HT1080 (cell line): ENCODE measurements around the gene CFHR1. TPM values are rescaled to one million over a fixed set of nuclear protein-coding genes. Genes with fewer than 3 reads are reported as not detected.
A peak's percentile ranks its signal among the peaks of the same experiment; 100 is the strongest.
"Not testable (repeated sequence)": the region's sequence is repeated elsewhere in the genome, so short reads cannot be mapped to it uniquely, and the experiment has no call there.

ENCODE experiments used
- DNase-seq: peaks from one replicate; pipeline ENCODE4 v3.0.0-alpha.2; 2015; ENCODE audit warnings: low read depth
- polyA plus RNA-seq, 2 experiments: library from polyadenylated mRNA; depleted of rRNA; stranded (reverse); fragments of >200 nt; gene quantifications; 2 replicates each; pipeline ENCODE4 v1.2.3, GENCODE V29; 2015
- total RNA-seq: library from RNA; depleted of rRNA; stranded (reverse); fragments of >200 nt; shearing (Covaris generic); gene quantifications from 2 replicates; pipeline ENCODE4 v1.2.3, GENCODE V29; 2014; rRNA removed

Gene CFHR1
- total RNA-seq, result not detected in 2 replicates
- not detected in 2 replicates for polyA plus RNA-seq (2015; cell fraction: cytosol; rRNA removed)
- not detected in 2 replicates for polyA plus RNA-seq (2015; cell fraction: nucleus; rRNA removed)

DNA sequence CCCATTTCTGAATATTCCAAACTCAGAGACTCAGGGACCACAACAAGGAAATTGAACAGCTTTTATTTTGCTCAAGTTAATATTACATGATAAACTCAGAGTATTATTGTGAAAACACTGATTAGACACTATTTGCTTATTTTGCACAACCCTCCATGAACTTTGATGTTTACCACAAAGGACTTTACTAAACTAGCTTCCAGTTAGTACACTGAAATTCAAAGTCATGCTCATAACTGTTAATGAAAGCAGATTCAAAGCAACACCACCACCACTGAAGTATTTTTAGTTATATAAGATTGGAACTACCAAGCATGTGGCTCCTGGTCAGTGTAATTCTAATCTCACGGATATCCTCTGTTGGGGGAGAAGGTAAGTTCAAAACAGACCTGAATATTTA lies at the start of gene CFHR1:
Gene CFHR1 (plus strand): TSS at position 201 of the 400 bp plus-strand sequence. CDS start 114 bp downstream, at position 315.
- not testable (repeated sequence) for DNase-seq

DNA sequence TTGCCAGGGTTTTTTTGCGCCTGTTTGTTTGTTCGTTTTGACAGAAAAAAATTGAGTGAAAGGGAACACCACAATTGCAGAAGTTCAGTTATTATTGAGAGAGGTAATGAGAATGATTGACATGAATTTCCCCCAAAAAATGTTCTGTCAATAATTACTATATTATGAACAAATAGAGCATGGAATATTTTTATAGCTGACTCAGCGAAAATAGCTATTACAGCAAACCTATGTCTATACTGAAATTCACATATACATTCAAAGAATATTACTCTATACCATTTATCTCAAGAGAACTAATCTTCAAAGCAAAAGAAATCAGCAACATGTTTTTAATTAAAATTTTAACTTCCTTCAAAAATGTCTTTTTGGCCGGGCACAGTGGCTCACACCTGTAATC lies 49.7 kb upstream of the CFHR1 start:
- DNase-seq, result not testable (repeated sequence)

DNA sequence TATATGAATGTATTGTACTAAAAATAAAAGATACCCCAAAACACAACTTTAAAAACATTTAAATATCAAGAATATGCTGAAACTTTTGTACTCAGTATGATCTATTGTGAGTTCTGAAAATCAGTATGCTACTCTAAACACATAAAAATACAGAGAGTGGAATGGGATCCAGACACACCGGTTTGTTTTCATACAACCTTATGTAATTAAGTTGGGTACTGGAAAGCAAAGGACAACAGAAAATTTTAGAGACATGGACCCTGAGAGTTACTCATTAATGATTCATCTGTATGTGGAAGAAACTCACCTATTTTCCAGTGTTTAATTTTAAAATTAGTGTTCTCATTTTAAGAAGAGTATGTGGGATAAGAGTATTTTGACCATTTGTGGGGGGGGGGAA lies 45.8 kb upstream of the CFHR1 start:
- DNase-seq, result no peak

DNA sequence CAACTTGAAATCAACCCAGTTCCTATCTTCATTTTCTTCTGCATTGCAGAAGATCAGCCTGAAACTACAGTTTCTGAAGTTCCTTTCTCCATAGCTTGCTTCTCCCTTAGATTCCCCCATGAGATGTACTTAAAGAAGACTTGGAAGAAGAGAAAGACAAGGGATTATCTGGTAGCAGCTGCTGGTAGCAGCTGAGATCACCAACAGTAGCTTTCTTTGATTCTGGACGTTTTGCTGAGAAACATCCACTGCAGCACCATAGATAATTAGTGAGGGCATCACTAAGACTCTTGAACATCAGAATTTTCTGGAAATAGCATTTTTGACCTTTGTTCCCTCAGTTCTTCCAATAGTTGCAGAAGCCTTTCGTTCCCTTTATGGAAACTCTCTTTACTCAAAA lies 45.4 kb upstream of the CFHR1 start:
- DNase-seq, result no peak

DNA sequence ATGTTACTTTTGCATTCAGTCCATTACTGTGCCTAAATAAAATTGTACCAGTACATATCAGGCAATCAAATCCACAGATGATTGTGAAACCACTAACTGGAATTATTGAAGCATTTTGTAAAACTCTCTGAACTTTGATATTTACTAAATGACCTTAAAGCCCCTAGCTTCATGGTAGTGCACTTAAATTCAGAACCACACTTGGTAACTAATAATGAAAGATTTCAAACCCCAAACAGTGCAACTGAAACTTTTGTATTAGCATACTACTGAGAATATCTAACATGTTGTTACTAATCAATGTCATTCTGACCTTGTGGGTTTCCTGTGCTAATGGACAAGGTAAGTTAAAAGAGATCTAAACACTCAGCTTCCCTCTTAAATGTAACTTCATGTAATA lies 44.9 kb upstream of the CFHR1 start, which contains the start of gene CFHR3:
Gene CFHR3 (plus strand): TSS at position 238 of the 400 bp plus-strand sequence. CDS start 47 bp downstream, at position 285.
- DNase-seq, result no peak

DNA sequence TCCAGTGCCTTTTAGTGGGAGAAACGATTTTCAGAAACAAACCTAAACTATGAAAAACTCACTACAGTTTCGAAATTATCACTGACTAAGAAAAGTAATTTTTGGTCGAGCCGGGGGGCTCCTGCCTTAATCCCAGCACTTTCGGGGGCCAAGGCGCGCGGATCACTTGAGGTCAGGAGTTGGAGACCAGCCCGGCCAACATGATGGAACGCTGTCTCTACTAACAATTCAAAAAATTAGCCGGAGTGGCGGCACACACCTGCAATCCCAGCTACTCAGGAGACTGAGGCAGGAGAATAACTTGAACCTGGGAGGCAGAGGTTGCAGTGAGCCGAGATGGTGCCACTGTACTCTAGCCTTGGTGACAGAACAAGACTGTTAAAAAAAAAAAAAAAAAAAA lies 41.9 kb upstream of the CFHR1 start:
- DNase-seq, result no peak

DNA sequence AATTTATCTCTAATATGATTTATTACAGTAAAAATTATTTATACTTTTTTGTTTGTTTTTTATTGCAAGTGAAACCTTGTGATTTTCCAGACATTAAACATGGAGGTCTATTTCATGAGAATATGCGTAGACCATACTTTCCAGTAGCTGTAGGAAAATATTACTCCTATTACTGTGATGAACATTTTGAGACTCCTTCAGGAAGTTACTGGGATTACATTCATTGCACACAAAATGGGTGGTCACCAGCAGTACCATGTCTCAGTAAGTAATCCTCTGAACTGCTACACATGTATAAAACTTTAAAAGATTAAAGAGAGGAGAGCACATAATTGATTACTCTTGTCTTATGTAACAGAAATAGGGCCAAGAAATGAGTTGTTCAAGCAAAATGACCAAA lies 40.4 kb upstream of the CFHR1 start:
- no peak for DNase-seq

DNA sequence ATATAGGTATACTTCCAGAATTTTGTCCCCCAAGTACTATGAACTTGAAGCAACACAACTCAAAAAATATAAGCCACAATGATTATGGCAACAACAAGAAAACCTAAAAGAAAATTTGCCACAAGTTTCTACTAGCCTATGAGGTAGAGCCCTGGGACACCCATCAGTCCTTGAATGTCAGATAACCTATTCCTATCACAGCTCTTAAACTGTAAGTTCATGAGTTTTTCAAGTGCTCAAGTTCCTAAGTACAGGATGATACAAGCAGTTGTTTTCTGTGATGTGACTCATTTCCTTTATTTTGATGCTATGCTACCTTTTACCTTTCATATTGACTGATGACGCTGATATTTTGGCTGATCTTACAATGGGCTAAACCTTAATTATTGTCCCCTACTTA lies 28.3 kb upstream of the CFHR1 start:
- DNase-seq, result not testable (repeated sequence)

DNA sequence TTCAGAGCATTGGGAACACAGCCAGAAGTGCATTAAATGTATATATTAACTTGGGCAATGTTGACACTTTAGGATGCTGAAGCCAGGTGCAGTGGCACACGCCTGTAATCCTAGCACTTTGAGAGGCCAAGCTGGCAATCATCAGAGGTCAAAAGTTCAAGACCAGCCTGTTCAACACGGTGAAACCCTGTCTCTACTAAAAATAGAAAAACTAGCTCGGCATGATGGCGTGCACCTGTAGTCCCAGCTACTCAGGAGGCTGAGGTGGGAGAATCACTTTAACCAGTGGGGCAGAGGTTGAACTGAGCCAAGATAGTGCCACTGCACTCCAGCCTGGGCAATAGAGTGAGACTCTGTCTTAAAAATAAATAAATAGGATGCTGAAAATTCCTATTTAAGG lies 25.4 kb upstream of the CFHR1 start:
- DNase-seq, result not testable (repeated sequence)

DNA sequence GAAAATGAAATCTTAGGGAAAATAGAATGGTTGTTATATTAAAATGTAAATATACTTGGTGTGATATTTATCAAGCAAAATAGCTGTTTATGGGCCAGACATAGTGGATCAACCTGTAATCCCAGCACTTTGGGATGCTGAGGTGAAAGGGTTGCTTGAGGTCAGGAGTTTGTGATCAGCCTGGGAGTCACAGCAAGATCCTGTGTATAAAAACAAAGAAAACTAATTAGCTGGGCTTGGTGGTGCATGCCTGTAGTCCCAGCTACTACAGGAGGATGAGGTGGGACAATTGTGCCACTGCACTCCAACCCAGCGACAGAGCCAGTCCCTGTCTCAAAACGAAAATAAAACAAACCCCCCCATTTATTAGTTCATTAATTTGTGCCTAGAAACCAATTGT lies 21.6 kb upstream of the CFHR1 start:
- DNase-seq, result no peak

DNA sequence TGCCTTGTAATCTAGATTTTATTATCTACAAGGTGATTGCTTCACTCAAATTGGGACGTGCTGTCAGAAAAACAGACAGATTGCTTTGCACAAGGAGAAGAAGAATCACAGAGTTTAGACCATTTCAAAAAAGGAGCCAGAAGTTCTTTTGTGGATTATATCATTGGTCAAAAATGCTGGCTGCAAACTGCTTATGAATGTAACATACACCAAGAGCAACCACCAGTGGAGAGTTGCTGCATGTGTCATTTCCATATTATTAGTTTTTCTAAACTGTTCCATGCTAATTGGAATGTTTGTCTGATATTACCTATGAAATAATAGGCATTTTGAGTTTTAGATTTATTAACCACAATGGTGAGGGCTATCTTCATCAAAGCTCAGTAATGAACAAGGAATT lies 17.6 kb upstream of the CFHR1 start:
- not testable (repeated sequence) for DNase-seq

DNA sequence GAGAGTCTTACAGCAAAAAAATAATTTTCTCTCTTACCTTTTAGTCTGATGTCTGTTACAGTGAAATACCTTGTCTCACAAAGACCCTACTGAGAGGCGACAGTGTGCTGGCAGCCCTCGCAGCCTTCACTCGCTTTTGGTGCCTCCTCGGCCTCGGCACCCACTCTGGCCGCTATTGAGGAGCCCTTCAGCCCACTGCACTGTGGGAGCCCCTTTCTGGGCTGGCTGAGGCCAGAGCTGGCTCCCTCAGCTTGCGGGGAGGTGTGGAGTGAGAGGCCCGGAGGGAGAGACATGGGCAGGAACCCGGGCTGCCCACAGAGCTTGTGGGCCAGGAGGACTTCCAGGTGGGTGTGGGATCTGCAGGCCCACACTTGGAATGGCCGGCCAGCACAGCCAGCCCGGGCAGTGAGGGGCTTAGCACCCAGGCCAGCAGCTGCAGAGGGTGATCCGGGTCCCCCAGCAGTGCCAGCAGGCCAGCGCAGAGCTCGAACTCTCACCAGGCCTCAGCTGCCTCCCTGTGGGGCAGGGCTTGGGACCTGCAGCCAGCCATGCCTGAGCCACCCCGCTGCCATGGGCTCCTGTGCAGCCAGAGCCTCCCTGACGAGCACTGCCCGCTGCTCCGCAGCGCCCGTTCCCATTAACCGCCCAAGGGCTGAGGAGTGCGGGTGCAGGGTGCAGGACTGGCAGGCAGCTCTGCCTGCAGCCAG lies 10.8 kb upstream of the CFHR1 start:
- DNase-seq, result no peak

DNA sequence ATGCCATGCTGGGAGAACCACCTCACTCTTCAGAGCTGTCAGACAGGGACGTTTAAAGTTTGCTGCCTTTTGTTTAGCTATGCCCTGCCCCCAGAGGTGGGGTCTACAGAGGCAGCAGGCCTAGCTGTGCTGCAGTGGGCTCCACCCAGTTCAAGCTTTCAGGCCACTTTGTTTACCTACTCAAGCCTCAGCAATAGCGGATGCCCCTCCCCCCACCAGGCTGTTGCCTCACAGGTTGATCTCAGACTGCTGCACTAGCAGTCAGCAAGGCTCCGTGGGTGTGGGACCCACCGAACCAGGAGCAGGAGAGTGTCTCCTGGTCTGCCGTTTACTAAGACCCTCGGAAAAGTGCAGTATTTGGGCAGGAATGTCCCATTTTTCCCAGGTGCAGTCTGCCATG lies 2.1 kb upstream of the CFHR1 start:
- not testable (repeated sequence) for DNase-seq

DNA sequence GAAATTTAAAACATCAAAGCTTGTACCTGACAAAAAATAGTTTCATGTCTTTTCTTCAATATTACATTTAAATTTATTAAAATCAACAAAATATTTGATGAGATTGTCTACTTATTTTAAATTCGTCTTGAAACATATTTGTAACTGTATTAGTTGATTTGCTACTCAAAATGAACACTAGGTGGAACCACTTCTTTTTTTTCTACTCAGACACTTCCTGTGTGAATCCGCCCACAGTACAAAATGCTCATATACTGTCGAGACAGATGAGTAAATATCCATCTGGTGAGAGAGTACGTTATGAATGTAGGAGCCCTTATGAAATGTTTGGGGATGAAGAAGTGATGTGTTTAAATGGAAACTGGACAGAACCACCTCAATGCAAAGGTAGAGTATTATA lies 8.3 kb downstream of the CFHR1 start:
- peak; percentile 30 for DNase-seq

DNA sequence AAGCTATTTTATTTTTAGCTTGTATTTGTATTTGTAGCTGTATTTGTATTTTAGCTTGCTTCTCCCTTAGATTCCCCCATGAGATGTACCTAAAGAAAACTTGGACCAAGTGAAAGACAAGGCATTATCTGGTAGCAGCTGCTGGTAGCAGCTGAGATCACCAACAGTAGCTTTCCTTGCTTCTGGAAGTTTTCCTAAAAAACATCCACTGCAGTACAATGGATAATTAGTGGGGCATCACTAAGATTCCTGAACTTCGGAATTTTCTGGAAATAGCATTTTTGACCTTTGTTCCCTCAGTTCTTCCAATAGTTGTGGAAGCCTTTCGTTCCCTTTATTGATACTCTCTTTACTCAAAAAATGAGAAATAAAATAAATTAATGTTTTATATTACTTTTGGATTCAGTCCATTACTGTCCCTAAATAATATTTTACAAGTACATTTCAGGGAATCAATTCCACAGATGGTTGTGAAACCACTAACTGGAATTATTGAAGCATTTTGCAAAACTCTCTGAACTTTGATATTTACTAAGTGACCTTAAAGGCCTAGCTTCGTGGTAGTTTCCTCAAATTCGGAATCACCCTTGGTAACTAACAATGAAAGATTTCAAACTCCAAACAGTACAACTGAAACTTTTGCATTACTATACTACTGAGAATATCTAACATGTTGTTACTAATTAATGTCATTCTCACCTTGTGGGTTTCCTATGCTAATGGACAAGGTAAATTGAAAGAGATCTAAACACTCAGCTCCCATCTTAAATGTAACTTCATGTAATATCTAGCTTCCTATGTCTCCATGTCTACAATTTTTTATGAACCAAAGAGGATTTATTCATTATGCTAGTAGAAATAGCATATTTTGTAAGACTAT lies 30.3 kb downstream of the CFHR1 start:
- not testable (repeated sequence) for DNase-seq

DNA sequence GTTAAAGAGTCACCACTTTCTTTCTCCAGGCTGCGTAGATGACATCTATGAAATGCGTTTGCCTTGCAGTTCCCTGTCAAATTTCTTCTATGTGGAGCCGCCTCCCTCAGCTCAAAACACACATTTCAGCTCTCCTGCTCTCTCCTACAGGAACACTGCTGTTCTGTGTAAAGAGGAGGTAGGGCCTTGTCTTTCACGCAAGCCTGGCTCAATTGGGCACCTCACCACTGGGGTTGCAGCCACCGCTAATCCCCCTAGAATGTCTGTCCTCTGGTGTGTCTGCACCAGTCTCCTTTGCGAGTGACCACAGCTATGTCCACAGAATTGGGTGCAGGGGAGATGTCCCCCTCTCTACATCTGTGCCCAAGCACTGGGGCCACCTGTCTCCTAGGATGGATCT lies 36.5 kb downstream of the CFHR1 start:
- no peak for DNase-seq

DNA sequence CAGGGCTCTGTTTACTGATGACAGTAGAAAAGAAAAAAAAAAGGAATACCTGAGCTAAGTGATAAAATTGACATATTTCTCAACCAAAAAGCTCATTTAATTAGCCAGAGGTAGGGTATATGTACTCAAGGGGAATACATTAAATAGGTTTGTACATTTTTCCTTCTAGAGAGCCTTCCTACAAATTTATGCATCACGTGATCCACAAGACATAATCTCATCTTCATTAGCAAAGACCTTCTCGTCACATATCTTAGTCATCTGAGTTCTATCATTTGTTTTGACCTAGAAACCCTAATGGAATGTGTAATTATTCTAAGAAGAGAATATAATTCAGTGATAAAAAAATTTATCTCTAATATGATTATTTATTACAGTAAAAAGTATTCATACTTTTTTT lies 37.7 kb downstream of the CFHR1 start:
- no peak for DNase-seq

DNA sequence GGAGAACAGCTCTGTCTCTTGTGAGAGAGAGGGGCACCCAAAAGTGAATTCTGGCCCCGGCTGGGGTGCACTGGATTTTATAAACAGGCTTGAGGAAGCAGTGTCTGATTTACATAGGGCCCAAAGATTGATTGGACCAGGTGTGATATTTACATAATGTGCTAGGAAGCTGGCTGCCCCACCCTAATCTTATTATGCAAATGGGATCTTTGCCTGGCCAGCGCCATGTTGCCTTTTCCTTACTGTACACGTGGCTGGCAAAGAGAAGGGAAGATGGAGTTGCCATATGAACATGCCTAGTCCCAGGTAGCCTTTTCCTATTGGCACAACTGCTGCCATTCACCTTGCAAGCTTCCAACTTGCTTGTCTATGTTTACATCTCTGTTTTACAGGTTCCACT lies 39.3 kb downstream of the CFHR1 start:
- no peak for DNase-seq

DNA sequence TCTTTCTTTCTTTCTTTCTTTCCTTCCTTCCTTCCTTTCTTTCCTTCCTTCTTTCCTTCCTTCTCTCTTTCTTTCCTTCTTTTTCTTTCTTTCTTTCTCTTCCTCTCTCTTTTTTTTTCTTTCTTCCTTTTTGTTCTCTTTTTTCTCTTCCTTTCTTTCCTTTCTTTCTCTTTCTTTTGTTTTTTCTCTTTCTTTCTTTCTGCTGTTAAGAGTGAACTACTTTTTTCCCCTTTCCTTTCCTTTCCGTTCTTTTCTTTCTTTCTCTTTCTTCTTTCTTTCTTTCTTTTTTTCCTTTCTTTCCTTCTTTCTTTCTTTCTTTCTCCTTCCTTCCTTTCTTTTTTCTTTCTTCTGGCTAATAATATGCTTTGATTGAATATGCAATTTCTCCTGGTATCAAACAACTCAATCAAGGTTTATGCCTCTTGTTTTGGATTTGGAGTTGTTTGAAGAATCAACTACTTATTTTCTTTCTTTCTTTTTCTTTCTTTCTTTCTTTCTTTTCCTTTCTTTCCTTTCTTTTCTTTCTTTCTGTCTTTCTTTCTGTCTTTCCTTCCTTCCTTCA lies 40.9 kb downstream of the CFHR1 start:
- DNase-seq, result no peak

DNA sequence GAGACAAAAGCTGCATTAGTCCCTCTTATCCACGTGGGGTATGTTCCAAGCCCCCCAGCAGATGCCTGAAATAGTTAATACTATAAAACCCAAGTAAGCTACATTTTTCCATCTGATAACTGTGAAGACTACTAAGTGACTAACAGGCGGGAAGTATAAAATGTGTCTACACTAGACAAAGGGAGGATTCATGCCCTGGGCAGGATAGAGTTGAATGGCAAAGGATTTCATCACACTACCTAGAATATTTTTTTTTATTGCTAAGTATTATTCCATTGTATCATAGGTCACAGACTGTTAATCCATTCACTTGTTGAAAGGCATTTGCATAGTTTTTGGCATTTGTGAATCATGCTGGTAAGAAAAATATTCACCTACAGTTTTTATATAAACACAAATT lies 41.9 kb downstream of the CFHR1 start:
- peak; percentile 41 for DNase-seq

DNA sequence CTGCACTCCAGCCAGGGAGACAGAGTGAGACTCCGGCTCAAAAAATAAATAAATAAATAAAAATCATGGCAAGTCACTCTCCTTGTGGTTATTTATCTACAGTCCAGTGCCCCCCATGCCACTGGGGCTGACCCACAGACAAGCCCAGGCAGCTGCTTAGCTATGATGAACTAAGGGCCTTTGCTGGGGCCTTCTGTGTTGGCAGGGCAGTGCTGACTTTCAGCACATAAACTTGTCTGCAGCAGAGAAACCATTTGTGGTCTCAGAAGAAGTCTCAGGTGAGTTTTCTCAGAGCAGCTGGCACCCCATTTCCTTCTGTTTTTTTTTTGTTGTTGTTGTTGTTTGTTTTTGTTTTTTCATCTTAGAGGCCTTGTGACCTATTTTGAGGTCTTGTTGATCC lies 47.4 kb downstream of the CFHR1 start:
- DNase-seq, result no peak

DNA sequence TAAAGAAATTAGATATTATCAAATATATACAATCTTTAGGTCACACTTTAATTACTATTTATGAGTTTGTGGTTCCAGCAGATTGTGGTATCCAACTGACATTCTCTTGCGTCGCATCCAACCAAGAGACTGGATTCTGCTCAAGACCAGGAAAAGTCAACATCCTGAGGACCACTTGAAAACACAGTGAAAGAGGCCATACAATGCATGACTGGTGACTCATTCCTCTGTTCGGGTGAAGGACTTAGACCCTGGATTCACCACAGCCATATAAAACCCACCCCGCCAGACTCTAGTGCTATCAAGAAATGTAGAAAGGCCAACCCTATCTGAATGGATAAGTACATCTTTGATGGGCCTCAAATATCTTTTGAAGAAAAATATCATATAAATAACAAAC lies 53.9 kb downstream of the CFHR1 start:
- DNase-seq, result peak; percentile 18
